C4-2B (cell line): ENCODE data around the gene RBFA.

Experiments
- ZFX ChIP-seq: fragments of 450-650 bp; IDR thresholded peaks from 2 replicates; pipeline ENCODE4 v1.6.1; 2017
- TF ChIP-seq, protein P1 (sequence below): fragments of 450-650 bp; conservative IDR thresholded peaks from 2 replicates; pipeline ENCODE4 v1.5.1; 2017; ENCODE audit warnings: mild to moderate bottlenecking

DNA sequence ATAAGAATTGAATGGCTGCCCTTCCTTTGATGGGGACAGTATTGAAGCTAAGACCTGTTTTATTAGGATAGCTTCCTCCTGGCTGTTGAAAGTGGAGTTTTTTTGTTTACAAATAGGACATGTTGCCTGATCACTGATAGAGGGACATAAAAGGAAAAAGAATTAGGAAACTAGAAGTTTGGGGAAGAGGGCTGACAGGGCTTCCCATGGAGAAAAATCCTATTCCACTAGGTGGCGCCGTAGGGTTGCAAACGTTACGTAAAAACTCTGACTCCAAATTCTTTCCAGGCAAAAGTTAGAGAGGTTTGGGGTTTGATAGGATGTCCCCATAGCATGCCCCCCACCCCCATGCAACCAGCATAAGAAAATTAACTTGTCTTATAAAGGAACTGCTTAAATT is 11.1 kb upstream of the RBFA start:
- TF ChIP-seq, protein P1, sequence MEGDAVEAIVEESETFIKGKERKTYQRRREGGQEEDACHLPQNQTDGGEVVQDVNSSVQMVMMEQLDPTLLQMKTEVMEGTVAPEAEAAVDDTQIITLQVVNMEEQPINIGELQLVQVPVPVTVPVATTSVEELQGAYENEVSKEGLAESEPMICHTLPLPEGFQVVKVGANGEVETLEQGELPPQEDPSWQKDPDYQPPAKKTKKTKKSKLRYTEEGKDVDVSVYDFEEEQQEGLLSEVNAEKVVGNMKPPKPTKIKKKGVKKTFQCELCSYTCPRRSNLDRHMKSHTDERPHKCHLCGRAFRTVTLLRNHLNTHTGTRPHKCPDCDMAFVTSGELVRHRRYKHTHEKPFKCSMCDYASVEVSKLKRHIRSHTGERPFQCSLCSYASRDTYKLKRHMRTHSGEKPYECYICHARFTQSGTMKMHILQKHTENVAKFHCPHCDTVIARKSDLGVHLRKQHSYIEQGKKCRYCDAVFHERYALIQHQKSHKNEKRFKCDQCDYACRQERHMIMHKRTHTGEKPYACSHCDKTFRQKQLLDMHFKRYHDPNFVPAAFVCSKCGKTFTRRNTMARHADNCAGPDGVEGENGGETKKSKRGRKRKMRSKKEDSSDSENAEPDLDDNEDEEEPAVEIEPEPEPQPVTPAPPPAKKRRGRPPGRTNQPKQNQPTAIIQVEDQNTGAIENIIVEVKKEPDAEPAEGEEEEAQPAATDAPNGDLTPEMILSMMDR = peak; percentile 54
- no peak for TF ChIP-seq ZFX
